Activated CD8-positive, alpha-beta memory T cell treated with anti-CD3 and anti-CD28 coated beads, Interleukin-2, amount 50 U/mL, for 1 hour (primary cell): Measurements from ENCODE around the gene ADORA2A.

Experiments used
- DNase-seq: peaks from one replicate; pipeline ENCODE4 v3.0.0-alpha.2; 2020; ENCODE audit errors: extremely low read depth

ADORA2A gene

DNA sequence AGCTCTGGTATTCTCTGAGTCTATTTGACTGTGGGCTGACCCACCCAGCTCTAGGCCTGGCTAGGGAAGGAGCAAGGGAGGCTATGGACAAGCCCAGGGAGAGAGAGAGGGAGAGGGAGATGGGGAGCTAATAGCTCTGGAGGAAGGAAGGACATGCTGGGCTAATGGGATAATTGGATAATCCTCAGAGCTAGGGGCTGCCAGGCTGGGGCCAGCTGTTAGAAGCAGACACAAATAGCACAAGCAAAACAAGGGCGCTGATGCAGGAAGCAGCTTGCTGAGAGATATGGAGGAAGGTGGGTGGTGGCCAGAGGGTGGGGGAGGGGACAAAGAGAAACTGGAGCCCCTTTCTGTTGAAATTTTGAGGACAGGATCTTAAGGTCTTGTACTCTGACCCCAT lies 23.2 kb downstream of the ADORA2A start:
- no peak for DNase-seq

- DNase-seq, result no peak
These were observed 23.8 kb downstream of the ADORA2A start for GRCh38 chr22:24451162-24451561.

DNA sequence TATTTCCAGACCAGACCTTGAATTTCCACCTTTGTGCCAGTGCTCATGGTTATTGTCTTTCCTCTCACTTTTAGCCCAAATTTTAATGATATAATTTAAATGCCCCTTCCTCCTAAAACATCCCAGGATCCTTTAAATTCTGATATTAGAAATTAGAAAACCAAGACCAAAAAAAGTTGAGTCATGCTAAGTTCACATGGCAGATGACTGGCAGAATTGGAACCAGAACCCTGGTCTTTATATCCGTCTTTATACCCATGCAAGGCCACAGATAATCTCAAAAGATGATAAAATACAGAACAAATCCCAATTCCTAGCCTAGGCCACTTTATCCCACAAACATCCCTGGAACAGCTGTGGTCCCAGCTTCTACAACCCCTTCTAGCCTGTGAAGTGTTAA lies 26.5 kb downstream of the ADORA2A start:
- DNase-seq, result no peak

GRCh38 chr22:24455039-24455438 lies 27.6 kb downstream of the ADORA2A start:
- no peak for DNase-seq

GRCh38 chr22:24455751-24456426 lies 28.5 kb downstream of the ADORA2A start:
- DNase-seq, result no peak

- no peak for DNase-seq
These were observed 30.6 kb downstream of the ADORA2A start for GRCh38 chr22:24457894-24458420.

GRCh38 chr22:24459911-24460310 lies 32.5 kb downstream of the ADORA2A start:
- DNase-seq, result no peak

- no peak for DNase-seq
These were observed 33.2 kb downstream of the ADORA2A start for GRCh38 chr22:24460418-24461089.

- no peak for DNase-seq
These were observed 35.8 kb downstream of the ADORA2A start for GRCh38 chr22:24463071-24463760.

DNA sequence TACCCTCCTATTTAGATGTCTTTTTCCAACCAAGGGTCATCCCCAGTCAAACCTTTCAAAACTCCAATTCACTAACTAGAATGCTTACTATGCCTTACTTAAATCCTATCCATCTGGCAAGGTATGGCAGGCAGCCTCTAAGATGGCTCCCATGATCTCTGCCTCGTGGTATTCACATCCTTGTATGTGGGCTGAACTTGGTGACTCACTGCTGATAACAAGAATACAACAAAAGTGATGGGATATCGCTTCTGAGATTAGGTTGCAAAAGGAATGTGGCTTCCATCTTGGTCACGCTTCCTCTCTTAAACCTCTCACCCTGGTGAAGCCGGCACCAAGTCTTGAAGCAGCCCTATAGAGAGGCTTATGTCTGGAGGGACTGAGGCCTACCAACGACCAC lies 38.2 kb downstream of the ADORA2A start:
- DNase-seq, result no peak

GRCh38 chr22:24465975-24466374 lies 38.6 kb downstream of the ADORA2A start:
- DNase-seq, result no peak

GRCh38 chr22:24466716-24467328 lies 39.4 kb downstream of the ADORA2A start:
- no peak for DNase-seq

- no peak for DNase-seq
These were observed 39.9 kb downstream of the ADORA2A start for GRCh38 chr22:24467340-24467739.

DNA sequence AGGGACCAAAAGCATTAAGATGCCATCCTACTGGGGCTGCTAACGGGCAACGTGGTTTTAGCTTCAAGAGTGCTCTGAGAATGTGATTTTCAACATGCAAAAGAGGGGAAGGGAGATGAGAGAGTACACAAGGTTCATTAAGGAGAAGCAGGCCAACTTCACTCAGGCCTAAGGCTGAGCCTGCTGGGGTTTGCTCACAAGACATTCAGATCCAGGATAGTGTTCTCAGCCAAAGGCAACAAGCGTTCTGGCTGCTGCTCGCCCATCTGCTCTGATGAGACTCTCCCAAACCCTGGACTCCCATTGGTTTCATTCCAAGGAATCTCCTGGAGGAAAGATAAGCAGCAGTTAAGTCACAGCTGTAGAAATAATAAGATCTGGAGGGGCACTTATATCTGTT lies 44.2 kb downstream of the ADORA2A start:
- no peak for DNase-seq

GRCh38 chr22:24473284-24473683 lies 45.9 kb downstream of the ADORA2A start:
- DNase-seq, result no peak

GRCh38 chr22:24474221-24474620 lies 46.8 kb downstream of the ADORA2A start:
- no peak for DNase-seq

- DNase-seq, result no peak
These were observed 47.4 kb downstream of the ADORA2A start for GRCh38 chr22:24474649-24475255.

DNA sequence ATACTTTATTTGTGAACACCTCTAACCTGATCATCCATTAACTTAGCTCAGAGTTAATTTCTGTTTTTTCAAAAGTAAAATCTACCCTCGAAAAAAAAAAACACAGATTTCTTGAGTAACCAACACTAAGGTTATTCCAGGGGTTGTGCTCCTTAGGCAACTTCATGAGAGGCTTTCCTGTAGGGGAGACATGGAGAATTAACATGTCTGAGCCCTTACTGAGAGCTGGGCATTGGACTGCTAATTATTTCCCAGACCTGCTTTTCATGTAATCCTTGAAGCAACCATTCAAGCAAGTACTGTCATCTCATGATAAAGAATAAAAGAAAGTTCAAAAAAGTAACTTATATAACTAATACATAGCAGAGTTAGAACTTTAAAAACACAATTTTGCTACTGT lies 54.2 kb downstream of the ADORA2A start:
- no peak for DNase-seq

DNA sequence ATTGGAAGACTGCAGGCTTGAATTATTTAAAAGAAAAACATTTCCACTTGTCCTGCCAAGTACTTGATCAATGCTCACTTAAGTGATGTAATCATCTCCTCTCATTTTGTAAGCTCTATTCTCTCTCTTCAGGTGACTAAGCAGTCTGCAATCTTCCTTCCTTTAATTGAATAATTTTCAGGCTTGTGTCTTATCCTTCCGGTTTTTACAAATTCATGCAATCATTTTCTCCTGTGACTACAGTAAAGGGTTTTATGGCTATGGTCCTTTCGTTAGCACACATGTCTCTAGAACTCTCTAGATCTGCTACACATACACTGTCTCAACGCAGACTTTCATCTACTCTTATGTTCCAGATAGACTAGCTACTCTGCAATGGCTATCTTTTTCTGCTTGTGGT lies 55.2 kb downstream of the ADORA2A start:
- no peak for DNase-seq

DNA sequence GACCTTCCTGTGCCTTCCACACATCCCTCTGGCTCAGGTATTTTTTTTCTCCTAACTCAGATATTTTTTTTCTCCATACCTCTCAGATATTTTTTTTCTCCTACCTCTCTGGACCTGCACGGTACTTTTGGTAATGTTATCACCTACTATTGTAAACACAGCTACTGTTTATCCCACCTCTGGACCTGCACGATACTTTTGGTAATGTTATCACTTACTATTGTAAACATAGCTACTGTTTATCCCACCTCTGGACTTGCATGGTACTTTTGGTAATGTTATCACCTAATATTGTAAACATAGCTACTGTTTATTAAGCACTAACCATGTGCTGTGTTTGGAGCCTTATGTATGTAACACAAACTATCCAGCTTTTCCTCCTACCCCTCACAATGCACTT lies 55.6 kb downstream of the ADORA2A start:
- DNase-seq, result no peak

- DNase-seq, result no peak
These were observed 56.7 kb downstream of the ADORA2A start for GRCh38 chr22:24483976-24484545.

GRCh38 chr22:24485170-24485569 lies 57.8 kb downstream of the ADORA2A start:
- no peak for DNase-seq
